Chondrocyte (in vitro differentiated cells): ENCODE measurements around the gene PIK3C2A. TPM values are rescaled to one million over a fixed set of nuclear protein-coding genes. Genes with fewer than 3 reads are reported as not detected.
"Not testable (repeated sequence)": the region's sequence is repeated elsewhere in the genome, so short reads cannot be mapped to it uniquely, and the experiment has no call there.

Experiments used
- DNase-seq: peaks from one replicate; pipeline ENCODE4 v3.0.0; 2021; ENCODE audit warnings: mixed read lengths, low spot score
- H3K27ac Mint-ChIP-seq: one replicate; pipeline ENCODE4 v1.8.0; 2021; ENCODE audit warnings: mild to moderate bottlenecking, moderate library complexity, mixed read lengths; ENCODE audit not compliant: unreplicated experiment
- H3K27me3 Mint-ChIP-seq: 2 replicates; pipeline ENCODE4 v1.8.0; 2021; ENCODE audit warnings: low read depth, mixed read lengths
- H3K36me3 Mint-ChIP-seq: 2 replicates; pipeline ENCODE4 v1.8.0; 2021; ENCODE audit warnings: low read depth, mixed read lengths
- H3K4me1 Mint-ChIP-seq: 2 replicates; pipeline ENCODE4 v1.8.0; 2021; ENCODE audit warnings: low read depth, mild to moderate bottlenecking, mixed read lengths
- H3K4me3 Mint-ChIP-seq: one replicate; pipeline ENCODE4 v1.8.0; 2021; ENCODE audit warnings: mild to moderate bottlenecking, moderate library complexity, mixed read lengths; ENCODE audit not compliant: unreplicated experiment
- H3K9me3 Mint-ChIP-seq: 2 replicates; pipeline ENCODE4 v1.8.0; 2021; ENCODE audit warnings: low read depth, mixed read lengths
- total RNA-seq: library from RNA; stranded (reverse); gene quantifications from 3 replicates; pipeline ENCODE4 v1.2.1, GENCODE V29; 2021
- TF ChIP-seq, protein P1 (sequence below): fragments of 200-600 bp; sonication (generic); IDR thresholded peaks from 2 replicates; pipeline ENCODE4 v1.5.0; 2021; ENCODE audit warnings: antibody characterized with exemption, mild to moderate bottlenecking, moderate library complexity

The PIK3C2A gene
- total RNA-seq, 1 donor from 2014 or later: 59.4 TPM

DNA sequence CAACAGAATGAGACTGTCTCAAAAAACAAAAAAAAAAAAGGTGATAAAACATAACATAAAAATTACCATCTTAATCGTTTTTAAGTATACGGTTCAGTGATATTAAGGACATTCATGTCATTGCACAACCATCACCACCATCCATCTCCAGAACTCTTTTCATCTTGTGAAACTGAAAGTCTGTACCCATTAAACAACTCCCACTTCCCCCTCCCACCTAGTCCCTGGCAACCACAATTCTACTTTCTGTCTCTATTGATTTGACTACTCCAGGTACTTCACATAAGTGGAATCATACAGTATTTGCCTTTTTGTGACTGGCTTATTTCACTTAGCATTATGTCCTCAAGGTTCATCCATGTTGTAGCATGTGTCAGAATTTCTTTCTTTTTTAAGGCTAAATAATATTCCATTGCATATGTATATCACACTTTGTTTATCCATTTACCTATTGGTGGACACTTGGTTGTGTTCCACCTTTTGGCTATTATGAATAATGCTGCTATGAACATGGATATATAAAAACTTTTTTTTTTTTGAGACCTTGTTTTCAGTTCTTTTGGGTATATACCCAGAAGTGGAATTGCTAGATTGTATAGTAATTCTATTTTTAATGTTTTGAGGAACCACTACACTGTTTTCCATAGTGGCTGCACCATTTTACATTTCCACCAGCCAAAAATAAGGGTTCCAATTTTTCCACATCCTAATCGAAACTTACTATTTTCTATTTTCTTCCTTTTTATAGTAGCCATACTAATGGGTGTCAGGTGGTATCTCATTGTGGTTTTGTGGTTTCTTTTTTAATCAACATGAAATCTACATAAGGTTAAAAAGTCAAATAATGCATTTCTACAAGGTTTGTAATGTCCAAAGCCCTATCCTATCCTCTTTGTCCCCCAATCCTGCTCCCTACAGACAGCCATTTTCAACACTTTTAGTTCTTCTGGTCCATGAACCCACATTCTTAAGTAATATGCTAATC lies 23.4 kb upstream of the PIK3C2A start:
- Mint-ChIP-seq H3K4me1 (no peaks in the 10 kb centered on the region), H3K36me3 (no peaks in the 10 kb centered on the region), H3K27me3 (no peaks in the 10 kb centered on the region), H3K9me3 (no peaks in the 10 kb centered on the region), H3K27ac (no peak overlapping the region), H3K4me3 (no peak overlapping the region)
- TF ChIP-seq, protein P1, sequence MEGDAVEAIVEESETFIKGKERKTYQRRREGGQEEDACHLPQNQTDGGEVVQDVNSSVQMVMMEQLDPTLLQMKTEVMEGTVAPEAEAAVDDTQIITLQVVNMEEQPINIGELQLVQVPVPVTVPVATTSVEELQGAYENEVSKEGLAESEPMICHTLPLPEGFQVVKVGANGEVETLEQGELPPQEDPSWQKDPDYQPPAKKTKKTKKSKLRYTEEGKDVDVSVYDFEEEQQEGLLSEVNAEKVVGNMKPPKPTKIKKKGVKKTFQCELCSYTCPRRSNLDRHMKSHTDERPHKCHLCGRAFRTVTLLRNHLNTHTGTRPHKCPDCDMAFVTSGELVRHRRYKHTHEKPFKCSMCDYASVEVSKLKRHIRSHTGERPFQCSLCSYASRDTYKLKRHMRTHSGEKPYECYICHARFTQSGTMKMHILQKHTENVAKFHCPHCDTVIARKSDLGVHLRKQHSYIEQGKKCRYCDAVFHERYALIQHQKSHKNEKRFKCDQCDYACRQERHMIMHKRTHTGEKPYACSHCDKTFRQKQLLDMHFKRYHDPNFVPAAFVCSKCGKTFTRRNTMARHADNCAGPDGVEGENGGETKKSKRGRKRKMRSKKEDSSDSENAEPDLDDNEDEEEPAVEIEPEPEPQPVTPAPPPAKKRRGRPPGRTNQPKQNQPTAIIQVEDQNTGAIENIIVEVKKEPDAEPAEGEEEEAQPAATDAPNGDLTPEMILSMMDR: no peak
- no peak for DNase-seq

- Mint-ChIP-seq H3K36me3 (no peaks in the 10 kb centered on the region), H3K27me3 (no peaks in the 10 kb centered on the region), H3K27ac (no peak overlapping the region), H3K9me3 (no peaks in the 10 kb centered on the region), H3K4me1 (peaks cover 4% of the 10 kb centered on the region), H3K4me3 (no peak overlapping the region)
- DNase-seq: no peak
- TF ChIP-seq, protein P1: no peak
Measured at GRCh38 chr11:17229481-17230152, 21.8 kb upstream of the PIK3C2A start.

DNA sequence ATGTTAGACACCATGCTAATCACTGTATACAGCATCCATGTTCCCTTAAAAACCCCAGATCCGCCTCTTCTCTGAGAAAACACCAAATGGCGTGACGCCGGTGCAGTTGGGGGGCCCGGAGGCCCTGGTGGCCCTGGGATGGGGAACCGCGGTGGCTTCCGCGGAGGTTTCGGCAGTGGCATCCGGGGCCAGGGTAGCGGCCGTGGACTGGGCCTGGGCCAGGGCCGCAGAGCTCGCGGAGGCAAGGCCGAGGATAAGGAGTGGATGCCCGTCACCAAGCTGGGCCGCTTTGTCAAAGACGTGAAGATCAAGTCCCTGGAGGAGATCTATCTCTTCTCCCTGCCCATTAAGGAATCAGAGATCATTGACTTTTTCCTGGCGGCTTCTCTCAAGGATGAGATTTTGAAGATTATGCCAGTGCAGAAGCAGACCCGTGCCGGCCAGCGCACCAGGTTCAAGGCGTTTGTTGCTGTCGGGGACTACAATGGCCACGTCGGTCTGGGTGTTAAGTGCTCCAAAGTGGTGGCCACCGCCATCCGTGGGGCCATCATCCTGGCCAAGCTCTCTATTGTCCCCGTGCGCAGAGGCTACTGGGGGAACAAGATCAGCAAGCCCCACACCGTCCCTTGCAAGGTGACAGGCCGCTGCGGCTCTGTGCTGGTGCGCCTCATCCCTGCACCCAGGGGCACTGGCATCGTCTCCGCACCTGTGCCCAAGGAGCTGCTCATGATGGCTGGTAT lies 20.6 kb upstream of the PIK3C2A start:
- not testable (repeated sequence) for H3K4me3 Mint-ChIP-seq, DNase-seq, H3K36me3 Mint-ChIP-seq, H3K27me3 Mint-ChIP-seq, H3K9me3 Mint-ChIP-seq, H3K4me1 Mint-ChIP-seq, H3K27ac Mint-ChIP-seq

DNA sequence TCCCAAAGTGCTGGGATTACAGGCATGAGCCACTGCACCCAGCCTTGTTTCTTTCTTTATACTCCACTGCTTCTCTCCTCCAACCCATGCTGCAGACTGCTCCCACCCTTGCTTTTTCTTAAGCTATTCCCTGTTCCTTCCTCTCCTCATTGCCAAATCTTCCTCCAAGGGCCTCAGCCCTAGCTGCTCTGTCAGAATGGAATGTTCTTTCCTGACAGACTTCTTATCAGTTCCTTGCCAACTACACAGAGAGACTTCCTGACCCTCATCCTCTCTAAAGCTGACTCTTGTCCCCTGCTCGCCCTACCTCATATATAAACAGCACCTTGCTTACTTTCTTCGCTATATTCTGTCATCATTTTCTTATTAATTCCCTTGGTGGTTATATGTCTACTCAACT lies 16.9 kb upstream of the PIK3C2A start:
- Mint-ChIP-seq H3K4me3 (no peak overlapping the region), H3K27ac (peak overlapping the region; percentile 33), H3K9me3 (no peaks in the 10 kb centered on the region), H3K27me3 (no peaks in the 10 kb centered on the region), H3K4me1 (peaks cover 9% of the 10 kb centered on the region), H3K36me3 (no peaks in the 10 kb centered on the region)
- no peak for DNase-seq
- TF ChIP-seq, protein P1: no peak

GRCh38 chr11:17221968-17222367 lies 14.2 kb upstream of the PIK3C2A start:
- Mint-ChIP-seq H3K4me3 (no peak overlapping the region), H3K27ac (no peak overlapping the region), H3K4me1 (peaks cover 9% of the 10 kb centered on the region), H3K36me3 (no peaks in the 10 kb centered on the region), H3K27me3 (no peaks in the 10 kb centered on the region), H3K9me3 (no peaks in the 10 kb centered on the region)
- no peak for DNase-seq
- TF ChIP-seq, protein P1: no peak
